Femur (tissue), 1 donor: Measurements from ENCODE around the gene HLA-DQA1.
"Not testable (repeated sequence)": the region's sequence is repeated elsewhere in the genome, so short reads cannot be mapped to it uniquely, and the experiment has no call there.

ENCODE experiments used
- DNase-seq: peaks from one replicate; pipeline ENCODE4 v3.0.0-alpha.2; 2017

The HLA-DQA1 gene

GRCh38 chr6:32659856-32660595 is 22.8 kb downstream of the HLA-DQA1 start:
- DNase-seq: no peak

- no peak for DNase-seq
These were observed 24.9 kb downstream of the HLA-DQA1 start for GRCh38 chr6:32662099-32662498.

- DNase-seq: no peak
These were observed 25.6 kb downstream of the HLA-DQA1 start for GRCh38 chr6:32662836-32663235.

GRCh38 chr6:32664354-32664753 is 27.1 kb downstream of the HLA-DQA1 start:
- DNase-seq: no peak

GRCh38 chr6:32664827-32665362 is 27.7 kb downstream of the HLA-DQA1 start:
- no peak for DNase-seq

- no peak for DNase-seq
These were observed 28.5 kb downstream of the HLA-DQA1 start for GRCh38 chr6:32665661-32666060.

- DNase-seq: peak; percentile 54
These were observed 29.5 kb downstream of the HLA-DQA1 start, which contains the start of gene HLA-DQB1 for GRCh38 chr6:32666420-32667300. HLA-DQB1 (minus strand) TSS chr6:32666657; CDS start chr6:32666607, 50 bp downstream.

GRCh38 chr6:32668226-32668747 is 31.1 kb downstream of the HLA-DQA1 start:
- DNase-seq: no peak

- no peak for DNase-seq
These were observed 32.0 kb downstream of the HLA-DQA1 start for GRCh38 chr6:32669240-32669639.

- DNase-seq: no peak
These were observed 32.7 kb downstream of the HLA-DQA1 start for GRCh38 chr6:32669893-32670292.

- not testable (repeated sequence) for DNase-seq
These were observed 34.7 kb downstream of the HLA-DQA1 start for GRCh38 chr6:32671908-32672307.

- not testable (repeated sequence) for DNase-seq
These were observed 36.9 kb downstream of the HLA-DQA1 start for GRCh38 chr6:32674123-32674522.

GRCh38 chr6:32679492-32679891 is 42.3 kb downstream of the HLA-DQA1 start:
- DNase-seq: no peak

- no peak for DNase-seq
These were observed 42.8 kb downstream of the HLA-DQA1 start for GRCh38 chr6:32680055-32680454.

GRCh38 chr6:32684246-32684645 is 47.0 kb downstream of the HLA-DQA1 start:
- DNase-seq: no peak

- DNase-seq: no peak
These were observed 48.4 kb downstream of the HLA-DQA1 start for GRCh38 chr6:32685603-32686002.

GRCh38 chr6:32689531-32690501 is 52.6 kb downstream of the HLA-DQA1 start:
- DNase-seq: no peak

- peak; percentile 19 for DNase-seq
These were observed 54.8 kb downstream of the HLA-DQA1 start for GRCh38 chr6:32692019-32692418.
